Amniotic epithelial cell (primary cell): ENCODE data around the gene ZFP92.
"Not testable (repeated sequence)": the region's sequence is repeated elsewhere in the genome, so short reads cannot be mapped to it uniquely, and the experiment has no call there.

Experiments
- DNase-seq: peaks from one replicate; pipeline ENCODE4 v3.0.0-alpha.2; 2010; ENCODE audit warnings: low read depth

The ZFP92 gene, protein sequence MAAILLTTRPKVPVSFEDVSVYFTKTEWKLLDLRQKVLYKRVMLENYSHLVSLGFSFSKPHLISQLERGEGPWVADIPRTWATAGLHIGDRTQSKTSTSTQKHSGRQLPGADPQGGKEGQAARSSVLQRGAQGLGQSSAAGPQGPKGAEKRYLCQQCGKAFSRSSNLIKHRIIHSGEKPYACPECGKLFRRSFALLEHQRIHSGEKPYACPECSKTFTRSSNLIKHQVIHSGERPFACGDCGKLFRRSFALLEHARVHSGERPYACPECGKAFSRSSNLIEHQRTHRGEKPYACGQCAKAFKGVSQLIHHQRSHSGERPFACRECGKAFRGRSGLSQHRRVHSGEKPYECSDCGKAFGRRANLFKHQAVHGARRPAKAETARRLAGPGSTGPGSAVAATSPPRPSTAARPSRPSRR

DNA sequence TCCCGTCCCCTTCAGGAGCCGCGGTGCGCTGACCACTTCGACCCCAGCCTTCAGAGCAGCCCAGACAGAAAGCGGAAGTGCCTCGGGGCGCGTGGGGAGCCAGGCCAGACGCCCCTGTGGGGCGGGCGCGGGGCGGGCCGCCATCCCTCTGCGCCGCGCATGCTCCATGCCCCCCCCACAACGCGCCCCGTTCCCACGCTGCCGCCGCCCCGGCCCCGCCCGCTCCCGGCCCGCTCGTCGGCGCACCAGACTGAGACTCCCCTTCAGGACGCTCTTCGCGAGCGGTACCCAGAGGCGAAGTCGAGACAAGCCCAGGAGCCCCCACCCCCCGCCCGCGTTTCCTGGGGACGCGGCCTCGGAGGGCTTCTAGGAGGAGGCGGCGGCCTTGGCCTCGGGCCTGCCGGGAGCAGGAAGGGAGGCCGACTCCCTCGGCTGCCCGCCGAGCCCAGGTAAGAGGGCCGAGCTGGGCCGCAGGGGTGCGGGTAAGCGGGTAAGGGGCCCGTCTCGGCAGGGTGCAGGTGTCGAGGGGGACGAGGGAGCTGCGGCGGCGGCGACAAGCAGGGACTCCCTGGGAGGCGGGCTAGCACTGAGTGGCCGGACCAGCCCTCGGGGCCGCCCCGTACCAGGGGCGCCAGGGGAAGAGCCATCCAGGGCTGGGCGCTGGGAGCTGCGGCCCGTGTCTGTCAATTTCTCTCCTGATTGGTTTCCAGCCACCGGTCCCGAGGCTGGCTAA is at the start of gene ZFP92:
TSS of gene ZFP92 (plus strand) at position 218 of the 733 bp plus-strand sequence. CDS start 6,851 bp downstream, outside the sequence.
- peak; percentile 5 for DNase-seq

DNA sequence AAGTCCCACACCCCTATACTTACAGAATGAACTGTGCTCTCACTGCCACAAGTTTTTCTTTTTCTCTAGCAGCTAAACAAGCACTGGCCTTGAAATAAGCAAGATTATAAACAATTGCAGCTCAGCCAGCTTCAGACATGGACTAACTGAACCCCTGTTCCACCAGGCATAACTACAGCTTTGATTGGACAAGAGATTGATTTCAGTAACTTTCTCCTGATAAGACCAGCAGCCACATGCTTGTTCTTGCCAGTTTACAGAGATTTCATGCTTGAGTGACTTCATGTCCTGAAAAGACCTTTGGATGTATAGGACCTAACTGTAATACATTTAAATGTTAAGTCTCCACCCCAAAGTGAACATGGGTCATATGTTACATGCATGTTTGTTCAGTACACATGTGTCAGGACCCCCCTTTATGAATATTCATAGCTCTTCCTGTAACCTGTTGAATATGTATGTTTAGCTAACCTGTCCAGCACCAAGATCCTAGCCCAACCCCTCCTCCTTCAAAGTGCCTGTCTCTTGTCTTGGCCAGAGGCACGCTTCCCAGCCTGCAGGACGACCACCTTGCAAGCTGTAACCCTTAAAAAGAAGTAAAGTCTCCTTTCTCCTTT is 49.4 kb upstream of the ZFP92 start:
- peak; percentile 54 for DNase-seq

DNA sequence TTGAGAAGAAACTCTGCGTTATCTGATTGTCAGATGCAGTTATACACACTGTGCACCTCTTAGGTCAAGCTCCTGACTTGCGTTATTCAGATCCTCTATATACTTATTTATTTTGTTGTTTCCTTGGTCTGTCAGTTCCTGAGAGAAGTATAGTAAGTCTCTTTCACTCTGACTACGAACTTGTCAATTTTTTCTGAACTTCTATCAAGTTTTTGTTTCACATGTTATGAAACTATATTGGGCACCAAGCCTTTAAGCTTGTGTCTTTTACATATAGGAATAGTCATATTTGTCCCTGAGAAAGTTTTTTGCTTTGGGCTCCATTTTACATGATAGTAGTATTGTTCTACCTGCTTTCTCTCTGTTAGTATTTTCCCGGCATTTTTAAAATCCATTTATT is 45.6 kb upstream of the ZFP92 start:
- DNase-seq: no peak

DNA sequence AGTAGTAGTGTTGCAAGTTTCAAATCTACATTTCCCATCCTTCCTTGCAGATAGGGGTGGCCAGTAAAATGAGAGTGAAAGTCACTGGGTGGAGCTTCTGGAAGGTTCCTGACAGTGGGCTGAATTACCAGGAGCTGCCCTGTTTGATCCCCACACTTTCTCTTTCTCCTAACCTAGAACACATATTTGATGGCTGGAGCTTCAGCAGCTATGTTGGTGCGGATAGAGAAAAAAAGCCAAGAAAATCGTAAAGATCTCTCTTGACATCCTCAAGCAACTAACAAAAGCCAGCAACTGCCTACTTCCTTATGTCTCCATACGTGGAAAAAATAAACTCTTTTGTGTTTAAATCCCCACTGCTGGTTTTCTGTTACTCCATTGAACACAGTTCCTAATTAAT is 45.2 kb upstream of the ZFP92 start:
- DNase-seq: no peak

DNA sequence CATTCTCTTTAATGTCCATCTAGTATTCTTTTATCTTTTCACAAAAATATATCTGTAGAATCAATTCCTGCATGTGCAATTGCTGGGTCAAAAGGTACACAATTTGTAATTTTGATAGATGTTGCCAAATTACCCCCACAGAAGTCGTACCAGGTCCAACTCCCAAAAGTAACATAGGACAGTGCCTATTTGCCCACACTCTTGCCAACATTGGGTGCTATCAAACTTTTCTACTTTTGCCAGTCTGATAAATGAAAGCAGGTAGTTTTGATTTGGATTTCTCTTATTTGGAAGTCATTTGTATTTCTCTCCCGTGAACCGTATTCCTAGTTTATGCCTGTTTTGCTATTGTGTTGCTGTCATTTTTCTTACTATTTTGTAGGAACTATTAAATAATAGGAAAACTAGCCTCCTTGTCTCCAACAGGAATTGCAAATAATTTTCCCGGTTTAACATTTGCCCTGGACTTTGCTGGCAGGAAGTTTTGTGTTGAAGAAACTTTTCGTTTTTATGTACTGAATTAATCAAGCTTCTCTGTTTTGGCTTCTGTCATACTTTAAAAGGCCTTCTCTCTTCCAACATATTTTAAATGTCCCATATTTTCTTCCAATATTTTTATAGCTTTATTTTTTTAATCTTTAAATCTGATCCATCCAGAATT is 44.3 kb upstream of the ZFP92 start:
- DNase-seq: no peak

DNA sequence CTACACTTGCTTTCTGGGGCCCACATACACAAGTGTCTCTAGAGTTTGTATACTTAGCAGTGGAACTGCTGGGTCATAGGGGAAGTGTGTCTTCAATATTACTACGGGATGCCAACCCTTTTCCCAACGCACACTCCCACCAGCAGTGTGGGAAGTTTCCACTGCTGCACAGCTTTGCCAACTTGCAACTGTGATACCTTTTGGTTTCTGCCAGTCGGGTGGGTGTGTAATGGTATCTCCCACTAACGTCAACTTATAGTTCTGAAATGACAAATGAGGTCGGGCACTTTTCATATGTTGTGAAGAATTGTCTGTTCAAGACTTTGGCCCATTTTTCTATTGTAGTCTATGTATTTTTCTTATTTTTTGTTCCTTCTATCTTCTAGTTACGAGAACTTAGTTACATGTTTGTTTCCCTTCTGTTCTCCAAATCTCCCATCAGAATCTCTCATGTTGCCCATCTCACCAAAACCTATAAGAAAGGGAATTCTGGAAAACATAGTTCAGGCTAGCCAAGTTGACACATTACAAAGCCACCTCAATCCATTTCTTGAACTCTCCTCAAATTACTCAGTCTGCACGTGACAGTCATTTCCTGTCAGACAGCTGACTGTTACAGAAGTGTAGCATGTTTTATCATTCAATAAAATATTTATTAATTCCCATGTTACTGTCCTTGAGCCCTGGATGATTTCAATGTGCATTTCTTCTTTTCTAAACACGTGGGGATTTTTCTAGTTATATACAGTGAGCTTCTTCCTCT is 40.8 kb upstream of the ZFP92 start:
- peak; percentile 17 for DNase-seq

DNA sequence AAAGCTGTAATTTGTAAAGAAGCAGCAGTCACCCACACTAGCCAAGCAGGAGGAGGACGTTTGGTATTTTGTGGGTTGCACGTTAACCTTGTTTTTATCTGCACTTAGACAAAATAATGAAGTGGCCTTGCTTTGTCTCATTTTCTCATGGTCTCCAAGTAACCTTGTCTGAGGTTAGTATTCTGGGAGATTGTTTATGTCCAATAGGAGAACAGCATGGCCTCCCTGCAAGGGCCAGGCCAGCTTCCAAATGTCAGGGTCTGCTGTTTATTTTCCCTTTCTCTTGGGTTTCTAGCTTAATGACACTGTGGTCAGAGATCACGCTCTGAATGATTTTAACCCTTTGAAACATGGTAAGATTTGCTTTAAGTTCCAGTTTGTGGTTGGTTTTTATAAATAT is 40.0 kb upstream of the ZFP92 start:
- peak; percentile 74 for DNase-seq

DNA sequence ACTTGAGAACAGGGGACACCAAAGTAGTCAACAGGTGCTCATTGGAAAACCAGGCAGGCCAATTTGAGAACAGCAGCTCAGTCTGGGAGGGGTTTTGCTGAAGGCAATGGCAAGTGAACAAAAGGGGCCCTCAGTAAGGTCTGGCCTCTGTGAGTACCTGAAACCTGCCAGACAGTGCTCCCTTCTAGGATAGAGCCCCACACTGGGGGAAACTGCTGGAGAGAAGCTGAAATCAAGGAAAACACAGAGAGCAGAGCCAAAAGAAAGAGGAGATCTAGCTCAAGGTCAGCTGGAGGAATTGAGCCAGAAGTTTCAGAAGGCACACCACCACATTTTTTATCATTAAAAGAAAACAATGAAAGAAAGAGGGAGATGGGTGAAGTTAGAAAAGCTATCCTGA is 38.3 kb upstream of the ZFP92 start:
- no peak for DNase-seq

DNA sequence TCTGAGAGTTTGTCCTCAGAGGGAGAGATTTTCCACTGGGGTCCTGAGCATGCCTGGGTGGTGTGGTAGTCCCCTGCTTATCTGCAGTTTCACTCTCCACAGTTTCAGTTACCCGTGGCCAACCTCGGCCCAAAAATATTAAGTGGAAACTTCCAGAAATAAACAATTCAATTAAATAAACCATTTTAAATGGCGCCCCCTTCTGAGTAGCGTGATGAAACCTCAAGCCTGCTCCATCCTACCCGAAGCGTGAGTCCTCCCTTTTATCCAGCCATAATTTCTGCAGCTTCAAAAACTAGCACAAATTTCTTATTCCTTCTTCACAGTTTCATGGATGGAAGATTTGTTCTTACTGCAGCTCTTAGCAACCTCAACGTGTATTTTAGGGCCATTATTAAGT is 36.8 kb upstream of the ZFP92 start:
- no peak for DNase-seq

DNA sequence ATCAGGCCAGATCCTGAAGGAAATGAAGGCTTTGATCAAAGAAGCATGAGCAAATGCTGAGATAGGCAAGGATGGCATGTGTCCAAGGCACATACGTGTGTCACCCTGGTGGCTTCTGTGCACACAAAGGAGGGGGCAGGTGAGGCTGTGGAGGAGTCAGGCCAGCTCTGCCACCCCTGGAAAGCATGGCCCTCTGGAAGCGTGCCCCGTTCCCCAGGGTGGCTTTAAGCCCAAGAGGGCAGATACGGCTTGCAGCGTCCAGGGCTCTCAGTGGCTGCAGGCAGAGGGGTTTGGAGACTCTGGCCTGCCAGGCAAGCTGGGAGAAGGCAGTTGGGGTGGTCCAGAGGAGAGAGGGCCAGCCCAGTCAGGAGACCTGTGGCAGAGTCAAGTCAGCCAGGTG is 35.7 kb upstream of the ZFP92 start:
- no peak for DNase-seq

DNA sequence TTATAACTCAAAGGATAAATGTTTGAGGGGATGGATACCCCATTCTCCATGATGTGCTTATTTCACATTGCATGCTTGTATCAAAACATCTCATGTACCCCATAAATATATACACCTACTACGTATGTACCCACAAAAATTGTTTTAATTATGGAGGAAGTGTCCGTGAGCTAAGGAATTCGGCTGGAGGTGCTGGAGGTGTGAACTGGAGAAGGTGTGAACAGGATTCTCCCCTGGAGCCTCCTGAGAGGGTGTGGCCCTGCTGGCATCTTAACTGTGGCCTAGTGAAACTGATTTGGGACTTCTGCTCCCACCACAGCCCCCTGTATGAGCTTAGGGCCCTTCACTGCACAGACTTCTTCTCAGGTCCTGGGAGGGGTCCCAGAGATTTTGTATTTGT is 33.5 kb upstream of the ZFP92 start:
- DNase-seq: no peak

DNA sequence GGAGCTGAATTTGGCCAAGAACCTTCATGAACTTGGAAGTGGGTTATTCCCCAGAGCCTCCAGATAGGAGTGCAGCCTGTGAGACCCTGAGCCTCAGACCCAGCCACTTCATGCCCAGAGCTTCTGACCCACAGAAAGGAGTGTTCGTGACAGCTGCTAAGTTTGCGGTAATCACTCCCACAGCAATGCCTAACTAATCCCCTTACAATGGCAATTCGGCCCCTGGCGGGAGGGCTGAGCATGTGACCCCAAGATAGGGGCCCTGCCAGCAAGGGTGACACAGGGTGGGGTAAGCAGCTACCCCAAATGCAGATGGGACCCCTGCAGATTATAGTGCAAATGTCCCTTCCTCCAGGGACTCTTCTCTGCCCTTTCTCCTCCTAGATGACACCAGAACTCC is 32.7 kb upstream of the ZFP92 start:
- no peak for DNase-seq

DNA sequence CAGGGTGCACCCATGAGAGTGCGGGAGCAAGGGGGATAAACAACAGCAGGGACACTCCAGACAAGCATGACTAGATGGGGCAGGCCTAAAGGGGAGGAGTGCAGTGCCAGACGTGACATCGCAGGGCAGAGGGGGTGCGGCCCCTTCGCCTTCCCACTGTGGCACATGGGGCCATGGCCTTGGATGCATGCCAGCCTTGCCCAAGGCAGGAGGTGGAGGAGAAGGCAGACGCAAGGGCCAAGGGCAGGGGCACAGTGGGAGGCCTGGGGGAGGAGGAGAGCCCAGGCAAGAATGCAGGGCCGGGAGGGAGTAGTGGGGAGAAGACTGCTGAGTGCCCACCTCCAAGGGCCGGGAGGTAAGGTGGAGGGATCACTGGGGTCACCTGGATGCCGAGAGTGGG is 31.8 kb upstream of the ZFP92 start:
- DNase-seq: no peak

DNA sequence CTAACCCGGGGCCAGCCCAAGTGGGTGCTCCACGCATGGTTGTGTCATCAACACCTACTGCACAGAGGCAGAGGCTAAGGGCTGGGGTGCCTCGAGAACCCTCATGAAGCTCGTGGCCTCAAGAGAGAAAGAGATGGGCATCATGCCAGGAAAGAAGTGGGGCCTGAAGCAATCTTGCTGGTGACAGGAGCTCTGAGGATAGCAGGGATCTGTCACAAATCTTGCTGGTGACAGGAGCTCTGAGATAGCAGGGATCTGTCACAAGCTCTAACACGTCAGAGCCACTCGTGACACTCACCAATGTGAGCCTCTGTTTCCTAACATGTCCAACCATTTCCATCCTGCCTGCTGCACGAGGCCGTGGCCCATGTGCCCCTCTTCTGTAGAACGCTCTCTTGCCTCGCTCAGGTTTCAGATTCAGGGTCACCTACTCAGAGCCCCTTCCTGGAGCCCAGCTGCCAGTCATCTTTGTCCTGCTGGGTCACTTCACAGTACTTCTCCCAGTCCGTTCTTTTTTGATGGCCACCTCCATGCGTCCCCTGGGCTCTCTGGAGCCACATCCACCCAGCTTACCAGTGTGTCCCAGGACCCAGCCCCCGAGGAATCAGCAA is 31.2 kb upstream of the ZFP92 start:
- no peak for DNase-seq

DNA sequence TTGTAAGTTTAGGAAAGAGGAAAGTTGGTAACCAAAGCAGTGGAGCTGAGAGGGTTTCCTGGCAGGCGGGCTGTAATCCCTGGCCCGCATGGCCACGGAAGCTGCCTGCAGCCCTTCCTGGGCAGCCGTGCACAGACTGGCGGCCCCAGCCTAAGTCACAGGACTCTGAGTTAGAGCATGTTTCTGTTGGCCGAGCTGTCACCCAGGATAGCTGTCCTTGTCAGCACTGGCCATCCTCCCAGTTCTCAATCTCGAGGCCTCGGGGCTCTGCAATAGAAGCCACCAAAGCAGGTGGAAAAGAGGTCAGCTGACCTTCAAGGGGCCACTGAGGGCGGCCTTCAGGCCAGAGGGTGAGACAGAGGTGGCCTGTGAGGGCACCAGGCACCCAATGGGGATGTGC is 30.6 kb upstream of the ZFP92 start:
- no peak for DNase-seq

DNA sequence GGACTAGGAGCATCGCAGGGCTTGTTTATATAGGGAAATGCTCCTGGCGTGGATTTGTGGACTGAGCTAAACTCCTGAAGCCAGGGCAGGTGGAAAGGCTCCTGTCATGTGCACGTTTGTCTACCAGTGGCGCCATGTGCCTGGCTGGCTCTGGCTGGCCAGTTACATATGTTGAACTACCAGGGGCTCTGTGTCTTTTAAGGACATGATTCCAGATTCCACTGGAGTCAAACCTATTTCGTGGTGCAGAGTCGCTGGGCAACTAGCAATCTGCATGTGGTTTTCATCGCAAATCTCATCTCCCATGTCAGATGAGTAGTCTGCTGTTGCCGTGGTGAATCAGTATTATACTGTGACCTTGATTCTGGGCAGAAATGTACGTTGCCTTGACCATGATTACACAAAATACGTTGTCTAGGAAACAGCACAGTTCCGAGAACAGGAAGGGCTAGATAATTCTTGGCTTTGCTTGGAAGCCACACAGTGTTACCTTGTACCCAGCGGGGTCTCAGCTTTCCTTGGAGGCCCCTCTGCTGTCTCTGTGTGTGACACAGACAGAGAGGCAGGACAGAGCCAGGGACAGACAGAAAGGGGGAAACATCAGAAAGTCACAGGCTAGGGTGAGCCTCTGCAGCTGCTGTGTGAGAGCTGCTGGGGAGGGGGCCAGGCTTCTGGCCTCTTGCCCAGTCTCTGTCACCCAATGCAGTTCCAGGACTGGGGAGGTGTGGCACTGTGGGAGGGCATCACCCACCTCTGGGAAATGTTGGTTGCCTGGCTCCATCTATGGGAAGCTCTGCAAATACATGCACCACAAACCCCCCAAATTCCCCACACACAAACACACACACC is 29.4 kb upstream of the ZFP92 start:
- DNase-seq: peak; percentile 97

DNA sequence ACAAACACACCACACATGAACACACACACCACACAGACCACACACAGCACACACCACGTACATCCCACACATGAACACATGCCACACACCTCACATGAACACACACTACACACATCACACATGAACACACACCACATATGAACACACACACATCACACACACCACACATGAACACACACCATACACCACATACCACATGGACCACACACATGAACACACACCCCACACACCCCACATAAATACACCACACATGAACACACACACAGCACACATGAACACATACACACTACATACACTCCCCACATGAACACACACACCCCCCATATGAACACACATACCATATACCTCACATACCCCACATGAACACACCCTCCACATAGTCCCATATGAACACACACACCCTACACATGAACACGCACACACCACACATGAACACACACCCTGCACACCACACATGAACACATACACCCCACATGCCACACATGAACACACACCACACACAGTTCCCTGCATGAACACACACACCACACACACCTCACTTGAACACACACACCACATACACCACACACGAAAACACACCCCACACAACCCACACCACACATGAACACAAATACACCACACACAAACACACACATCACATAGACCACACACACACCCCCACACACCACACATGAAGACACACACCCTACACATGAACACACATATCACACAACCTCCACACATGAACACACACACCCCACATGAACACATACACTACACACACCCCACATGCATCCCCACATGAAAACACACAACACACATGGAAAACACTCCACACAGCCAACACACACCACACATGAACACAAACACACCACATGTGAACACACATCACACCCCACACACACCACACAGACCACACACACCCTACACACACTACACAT is 28.4 kb upstream of the ZFP92 start:
- no peak for DNase-seq

DNA sequence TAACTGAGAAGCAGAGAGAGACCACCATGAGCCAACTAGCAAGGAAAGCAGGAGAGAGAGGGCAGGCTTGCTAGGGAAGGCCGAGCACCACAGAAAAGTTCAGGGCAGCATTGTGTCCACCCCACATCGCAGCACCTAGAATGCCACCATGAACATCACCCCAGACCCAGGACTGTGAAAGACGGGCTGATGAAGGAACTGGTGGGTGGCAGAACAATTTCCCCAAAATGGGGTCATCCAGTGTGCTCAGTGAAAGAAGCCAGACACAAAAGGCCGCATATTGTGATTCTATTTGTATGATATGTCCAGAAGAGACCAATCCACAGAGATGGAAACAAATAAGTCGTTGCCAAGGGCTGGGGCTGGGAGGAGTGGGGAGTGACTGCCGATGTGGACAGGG is 26.9 kb upstream of the ZFP92 start:
- DNase-seq: no peak

DNA sequence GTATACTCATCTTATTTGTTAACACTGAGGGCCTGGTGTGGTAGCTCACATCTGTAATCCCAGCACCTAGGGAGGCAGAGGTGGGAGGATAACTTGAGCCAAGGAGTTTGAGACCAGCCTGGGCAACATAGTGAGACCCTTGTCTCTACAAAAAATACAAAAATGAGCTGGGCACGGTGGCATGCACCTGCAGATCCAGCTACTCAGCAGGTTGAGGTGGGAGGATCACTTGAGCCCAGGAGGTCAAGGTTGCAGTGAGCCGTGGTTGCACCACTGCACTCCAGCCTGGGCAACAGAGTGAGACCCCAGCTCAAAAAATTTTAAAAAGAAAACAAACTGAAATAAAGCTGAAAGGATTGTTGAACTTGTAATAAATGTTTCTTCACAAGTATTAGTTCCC is 26.3 kb upstream of the ZFP92 start:
- not testable (repeated sequence) for DNase-seq
